Measurements from ENCODE around the gene EML1.

DNA sequence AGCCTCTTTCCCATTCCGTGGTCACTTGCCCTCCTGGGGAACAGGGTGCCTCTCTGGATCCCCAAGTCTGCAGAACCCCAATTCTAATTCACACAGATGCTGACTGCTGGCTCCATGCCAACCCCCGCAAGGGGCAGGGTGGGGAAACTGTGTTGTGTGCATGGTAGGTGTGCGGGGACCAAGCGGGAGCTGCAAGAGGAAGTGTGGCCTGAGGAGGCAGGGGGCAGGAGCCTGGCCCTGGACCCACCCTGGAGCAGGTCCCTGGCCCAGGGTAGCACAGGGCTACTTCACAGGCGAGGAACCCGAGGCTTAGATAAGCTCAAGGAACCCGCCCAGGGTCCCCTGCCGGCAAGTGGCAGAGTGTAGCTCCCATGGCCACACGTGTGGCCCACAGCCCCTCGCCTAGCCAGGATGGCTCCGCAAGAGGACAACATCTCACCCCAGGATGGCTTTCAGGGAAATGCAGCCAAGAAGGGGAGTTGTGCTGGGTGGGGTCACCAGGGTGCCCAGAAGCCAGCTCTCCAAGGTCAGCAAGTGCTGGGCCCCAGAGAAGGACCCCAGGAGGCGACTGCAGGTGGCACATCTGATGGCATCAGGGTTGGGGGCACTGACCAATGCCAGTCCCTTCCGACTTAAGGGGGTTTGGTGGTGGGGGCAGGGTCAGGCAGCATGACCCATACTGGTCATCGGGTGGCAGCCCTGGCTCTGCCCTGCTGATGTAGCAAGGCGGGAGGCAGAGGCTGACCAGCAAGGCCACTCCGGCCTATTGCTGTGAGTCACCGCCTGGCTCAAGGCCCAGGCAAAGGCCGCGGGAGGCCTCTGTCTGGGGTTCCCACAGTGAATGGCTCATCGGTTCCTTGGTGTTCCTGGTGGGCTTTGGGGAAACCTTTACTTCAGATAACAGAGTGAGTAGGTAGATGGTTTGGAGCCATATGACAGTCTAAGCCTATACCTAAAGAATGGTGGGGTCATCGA is 37.3 kb upstream of the EML1 start:
- TF ChIP-seq, protein P1, sequence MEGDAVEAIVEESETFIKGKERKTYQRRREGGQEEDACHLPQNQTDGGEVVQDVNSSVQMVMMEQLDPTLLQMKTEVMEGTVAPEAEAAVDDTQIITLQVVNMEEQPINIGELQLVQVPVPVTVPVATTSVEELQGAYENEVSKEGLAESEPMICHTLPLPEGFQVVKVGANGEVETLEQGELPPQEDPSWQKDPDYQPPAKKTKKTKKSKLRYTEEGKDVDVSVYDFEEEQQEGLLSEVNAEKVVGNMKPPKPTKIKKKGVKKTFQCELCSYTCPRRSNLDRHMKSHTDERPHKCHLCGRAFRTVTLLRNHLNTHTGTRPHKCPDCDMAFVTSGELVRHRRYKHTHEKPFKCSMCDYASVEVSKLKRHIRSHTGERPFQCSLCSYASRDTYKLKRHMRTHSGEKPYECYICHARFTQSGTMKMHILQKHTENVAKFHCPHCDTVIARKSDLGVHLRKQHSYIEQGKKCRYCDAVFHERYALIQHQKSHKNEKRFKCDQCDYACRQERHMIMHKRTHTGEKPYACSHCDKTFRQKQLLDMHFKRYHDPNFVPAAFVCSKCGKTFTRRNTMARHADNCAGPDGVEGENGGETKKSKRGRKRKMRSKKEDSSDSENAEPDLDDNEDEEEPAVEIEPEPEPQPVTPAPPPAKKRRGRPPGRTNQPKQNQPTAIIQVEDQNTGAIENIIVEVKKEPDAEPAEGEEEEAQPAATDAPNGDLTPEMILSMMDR (IDR thresholded peaks at IDR 0.05), result no peak
- no peak for TF ChIP-seq POLR2A (IDR thresholded peaks at IDR 0.05)

Data from body of pancreas (tissue), 4 donors.